Measurements from ENCODE around the gene TMEFF1. TPM values are rescaled to one million over a fixed set of nuclear protein-coding genes. Genes with fewer than 3 reads are reported as not detected.

The TMEFF1 gene
- total and polyA plus RNA-seq, 10 of the 15 experiments (the other 5 are each of a cell fraction or from before 2014, with no cell fraction given) = 0.03 to 0.55 (median 0.11) TPM; not detected in 3

DNA sequence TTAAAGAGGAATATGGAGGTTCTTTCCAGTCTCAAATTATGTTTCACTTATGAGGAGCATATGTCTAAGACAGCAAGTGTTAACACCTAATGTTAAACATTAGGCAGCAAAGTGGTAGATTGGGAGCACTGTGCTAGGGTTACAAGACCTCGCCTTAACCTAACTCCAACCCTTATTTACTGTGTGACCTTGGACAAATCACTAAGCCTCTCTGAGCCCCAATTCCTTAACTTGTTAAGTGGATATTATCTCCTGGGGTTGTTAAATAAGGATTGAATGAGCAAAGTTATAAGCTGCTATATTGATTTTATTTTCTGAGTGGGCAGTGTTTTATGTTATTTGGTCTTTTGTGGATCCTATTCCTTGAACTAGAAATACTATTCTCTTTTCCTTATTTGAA is 38.3 kb downstream of the TMEFF1 start (continued):
- TF ChIP-seq, protein P1, sequence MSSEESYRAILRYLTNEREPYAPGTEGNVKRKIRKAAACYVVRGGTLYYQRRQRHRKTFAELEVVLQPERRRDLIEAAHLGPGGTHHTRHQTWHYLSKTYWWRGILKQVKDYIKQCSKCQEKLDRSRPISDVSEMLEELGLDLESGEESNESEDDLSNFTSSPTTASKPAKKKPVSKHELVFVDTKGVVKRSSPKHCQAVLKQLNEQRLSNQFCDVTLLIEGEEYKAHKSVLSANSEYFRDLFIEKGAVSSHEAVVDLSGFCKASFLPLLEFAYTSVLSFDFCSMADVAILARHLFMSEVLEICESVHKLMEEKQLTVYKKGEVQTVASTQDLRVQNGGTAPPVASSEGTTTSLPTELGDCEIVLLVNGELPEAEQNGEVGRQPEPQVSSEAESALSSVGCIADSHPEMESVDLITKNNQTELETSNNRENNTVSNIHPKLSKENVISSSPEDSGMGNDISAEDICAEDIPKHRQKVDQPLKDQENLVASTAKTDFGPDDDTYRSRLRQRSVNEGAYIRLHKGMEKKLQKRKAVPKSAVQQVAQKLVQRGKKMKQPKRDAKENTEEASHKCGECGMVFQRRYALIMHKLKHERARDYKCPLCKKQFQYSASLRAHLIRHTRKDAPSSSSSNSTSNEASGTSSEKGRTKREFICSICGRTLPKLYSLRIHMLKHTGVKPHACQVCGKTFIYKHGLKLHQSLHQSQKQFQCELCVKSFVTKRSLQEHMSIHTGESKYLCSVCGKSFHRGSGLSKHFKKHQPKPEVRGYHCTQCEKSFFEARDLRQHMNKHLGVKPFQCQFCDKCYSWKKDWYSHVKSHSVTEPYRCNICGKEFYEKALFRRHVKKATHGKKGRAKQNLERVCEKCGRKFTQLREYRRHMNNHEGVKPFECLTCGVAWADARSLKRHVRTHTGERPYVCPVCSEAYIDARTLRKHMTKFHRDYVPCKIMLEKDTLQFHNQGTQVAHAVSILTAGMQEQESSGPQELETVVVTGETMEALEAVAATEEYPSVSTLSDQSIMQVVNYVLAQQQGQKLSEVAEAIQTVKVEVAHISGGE (CRISPR knock-in tag; IDR thresholded peaks at IDR 0.05) = no peak
- no peak for TF ChIP-seq SMAD5 (IDR thresholded peaks at IDR 0.05; ENCODE audit: low read depth)

DNA sequence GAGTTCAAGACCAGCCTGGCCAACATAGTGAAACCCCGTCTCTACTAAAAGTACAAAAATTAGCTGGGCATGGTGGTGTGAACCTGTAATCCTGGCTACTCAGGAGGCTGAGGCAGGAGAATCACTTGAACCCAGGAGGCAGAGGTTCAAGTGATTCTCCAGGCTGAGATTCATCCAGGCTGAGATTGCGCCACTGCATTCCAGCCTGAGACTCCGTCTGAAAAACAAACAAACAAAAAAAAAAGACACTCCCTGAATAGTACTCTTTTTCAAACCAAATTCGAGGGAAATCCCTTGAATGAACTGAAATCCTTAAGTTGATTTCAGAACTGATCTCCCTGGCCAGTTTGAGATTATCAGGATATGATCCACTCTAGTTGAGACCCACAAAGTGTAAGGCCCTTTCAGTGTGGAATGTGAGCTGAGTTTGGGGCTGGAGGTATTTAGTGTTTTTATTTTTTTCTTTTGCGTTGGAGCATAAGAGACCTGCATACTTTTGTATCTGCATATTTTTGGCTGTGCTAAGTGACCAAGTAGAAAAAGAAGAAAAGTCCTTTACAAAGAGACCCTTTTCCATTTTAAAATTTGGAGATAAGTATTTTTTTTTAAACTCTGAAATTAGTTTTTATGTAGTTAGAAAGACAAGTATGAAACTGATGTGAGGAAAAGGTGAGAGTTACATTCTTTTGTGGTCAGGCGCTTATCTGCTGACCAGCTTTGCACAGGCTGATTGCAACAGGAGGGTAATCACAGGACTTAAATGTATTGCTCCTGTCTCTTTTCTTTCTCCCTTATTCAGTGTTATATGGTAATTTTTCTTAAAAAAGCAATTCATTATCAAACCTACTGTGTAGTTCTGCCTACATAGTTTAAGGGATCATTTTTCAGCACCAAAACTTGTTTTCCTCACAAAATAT is 42.9 kb downstream of the TMEFF1 start:
- DNase-seq (ENCODE audit: low read depth, low spot score) = no peak
- H4K20me1 ChIP-seq (ENCODE audit: control insufficient read depth, insufficient read depth) = no peaks in the 10 kb centered on the region
- H3K4me2 ChIP-seq (ENCODE audit: control insufficient read depth, insufficient read depth) = no peak overlapping the region
- no peak for ATAC-seq
- intact Hi-C loops (cut with micrococcal nuclease; ENCODE audit: unreplicated experiment) = no loop called here
- WGBS (ENCODE audit: insufficient coverage, insufficient replicate concordance, low lambda C conversion rate, missing lambda C conversion rate) = 58% methylated on average over 6 of the region's 6 CpGs
- no peak overlapping the region for H3K27ac ChIP-seq (ENCODE audit: control insufficient read depth, insufficient read depth)
- in situ Hi-C loops (cut with MboI) = no loop called here
- CTCF ChIA-PET = no interaction called here
- POLR2A ChIA-PET = no interaction called here
- no peaks in the 10 kb centered on the region for H3K36me3 ChIP-seq (ENCODE audit: control insufficient read depth in 2 of 2, insufficient read depth in 2 of 2, low read length in 1 of 2)
- H3K9ac ChIP-seq (ENCODE audit: control insufficient read depth, insufficient read depth, low read length) = no peak overlapping the region
- no peak overlapping the region for H3K4me3 ChIP-seq
- H3K79me2 ChIP-seq (ENCODE audit: control insufficient read depth, insufficient read depth, low read length) = no peaks in the 10 kb centered on the region
- SMC1A ChIA-PET (ENCODE audit: uncharacterized antibody, unreplicated experiment) = no interaction called here
- no TSS peak for BruUV-seq (replicated peaks)
- H2AFZ ChIP-seq (ENCODE audit: control insufficient read depth, low read depth, low read length) = no peak overlapping the region
- no peaks in the 10 kb centered on the region for H3K4me1 ChIP-seq (ENCODE audit: control insufficient read depth, insufficient read depth, low read length)
- no peaks in the 10 kb centered on the region for H3K9me3 ChIP-seq (replicated peaks; ENCODE audit: control insufficient read depth, insufficient read depth, low read length)
- RAD21 ChIA-PET (ENCODE audit: unreplicated experiment) = no interaction called here
- FAIRE-seq = no peak
- H3K27me3 ChIP-seq (replicated peaks in 1 of 2; ENCODE audit: control insufficient read depth in 2 of 2, insufficient read depth in 2 of 2, low read length in 1 of 2) = no peaks in the 10 kb centered on the region
- TF ChIP-seq POLR2AphosphoS5 (IDR thresholded peaks at IDR 0.05; ENCODE audit: low read length) (no peak), NFYA (IDR thresholded peaks at IDR 0.05; ENCODE audit: borderline replicate concordance, low read depth, low read length) (no peak), ZNF384 (IDR thresholded peaks at IDR 0.05; ENCODE audit: borderline replicate concordance, low read depth, low read length) (no peak), CBX5 (IDR thresholded peaks at IDR 0.05; ENCODE audit: low read depth) (no peak), SUZ12 (IDR thresholded peaks at IDR 0.05; ENCODE audit: unreplicated experiment) (no peak), PAX8 (IDR thresholded peaks at IDR 0.05) (no peak), STAT3 (IDR thresholded peaks at IDR 0.05; ENCODE audit: low read depth, low read length) (no peak), KLF5 (IDR thresholded peaks at IDR 0.05; ENCODE audit: partially characterized antibody) (no peak), EGR1 (IDR thresholded peaks at IDR 0.05; ENCODE audit: borderline replicate concordance in 1 of 2, low read depth in 2 of 2, low read length in 2 of 2) (no peak)
- TF ChIP-seq, protein P2, sequence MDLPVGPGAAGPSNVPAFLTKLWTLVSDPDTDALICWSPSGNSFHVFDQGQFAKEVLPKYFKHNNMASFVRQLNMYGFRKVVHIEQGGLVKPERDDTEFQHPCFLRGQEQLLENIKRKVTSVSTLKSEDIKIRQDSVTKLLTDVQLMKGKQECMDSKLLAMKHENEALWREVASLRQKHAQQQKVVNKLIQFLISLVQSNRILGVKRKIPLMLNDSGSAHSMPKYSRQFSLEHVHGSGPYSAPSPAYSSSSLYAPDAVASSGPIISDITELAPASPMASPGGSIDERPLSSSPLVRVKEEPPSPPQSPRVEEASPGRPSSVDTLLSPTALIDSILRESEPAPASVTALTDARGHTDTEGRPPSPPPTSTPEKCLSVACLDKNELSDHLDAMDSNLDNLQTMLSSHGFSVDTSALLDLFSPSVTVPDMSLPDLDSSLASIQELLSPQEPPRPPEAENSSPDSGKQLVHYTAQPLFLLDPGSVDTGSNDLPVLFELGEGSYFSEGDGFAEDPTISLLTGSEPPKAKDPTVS (IDR thresholded peaks at IDR 0.05; ENCODE audit: low read depth, low read length) = no peak
- TF ChIP-seq, protein P3, sequence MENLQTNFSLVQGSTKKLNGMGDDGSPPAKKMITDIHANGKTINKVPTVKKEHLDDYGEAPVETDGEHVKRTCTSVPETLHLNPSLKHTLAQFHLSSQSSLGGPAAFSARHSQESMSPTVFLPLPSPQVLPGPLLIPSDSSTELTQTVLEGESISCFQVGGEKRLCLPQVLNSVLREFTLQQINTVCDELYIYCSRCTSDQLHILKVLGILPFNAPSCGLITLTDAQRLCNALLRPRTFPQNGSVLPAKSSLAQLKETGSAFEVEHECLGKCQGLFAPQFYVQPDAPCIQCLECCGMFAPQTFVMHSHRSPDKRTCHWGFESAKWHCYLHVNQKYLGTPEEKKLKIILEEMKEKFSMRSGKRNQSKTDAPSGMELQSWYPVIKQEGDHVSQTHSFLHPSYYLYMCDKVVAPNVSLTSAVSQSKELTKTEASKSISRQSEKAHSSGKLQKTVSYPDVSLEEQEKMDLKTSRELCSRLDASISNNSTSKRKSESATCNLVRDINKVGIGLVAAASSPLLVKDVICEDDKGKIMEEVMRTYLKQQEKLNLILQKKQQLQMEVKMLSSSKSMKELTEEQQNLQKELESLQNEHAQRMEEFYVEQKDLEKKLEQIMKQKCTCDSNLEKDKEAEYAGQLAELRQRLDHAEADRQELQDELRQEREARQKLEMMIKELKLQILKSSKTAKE (IDR thresholded peaks at IDR 0.05; ENCODE audit: low read depth, poor library complexity, severe bottlenecking) = no peak

Data from GM12878 (cell line).